Tibial nerve (tissue), 4 donors: Measurements from ENCODE around the gene ACOT11.

Experiments
- CTCF ChIP-seq, 5 experiments: fragments of 200-600 bp in 3 of 5; fragments of 450-650 bp in 2 of 5; sonication (generic) in 3 of 5; IDR thresholded peaks; one replicate each; pipeline ENCODE4 v1.5.1; 2016 to 2019; ENCODE audit warnings: antibody characterized with exemption in 5 of 5, mild to moderate bottlenecking in 3 of 5, moderate library complexity in 2 of 5
- EP300 ChIP-seq, 2 donors: sonication (generic); formaldehyde crosslinking; IDR thresholded peaks; one replicate each; pipeline ENCODE4 v1.6.1; 2017; ENCODE audit warnings: antibody characterized with exemption in 2 of 2, mild to moderate bottlenecking in 1 of 2
- POLR2A ChIP-seq, 2 donors: fragments of 450-650 bp; IDR thresholded peaks; one replicate each; pipeline ENCODE4 v1.6.1; 2017; ENCODE audit warnings: antibody characterized with exemption in 2 of 2, mild to moderate bottlenecking in 2 of 2, moderate library complexity in 2 of 2

DNA sequence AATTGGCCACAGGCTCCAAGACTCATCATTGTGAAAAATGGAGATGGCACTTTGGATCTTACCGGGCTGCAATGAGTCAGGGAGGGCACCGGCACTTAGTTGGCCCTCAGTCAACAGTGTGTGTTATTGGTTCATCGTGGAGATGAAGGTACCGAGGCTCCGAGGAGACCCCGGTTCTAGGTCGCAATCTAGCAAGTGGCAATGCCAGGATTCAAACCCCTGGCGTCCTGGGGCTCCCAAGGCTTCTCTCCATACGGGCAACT is 49.0 kb upstream of the ACOT11 start:
- no peak for TF ChIP-seq CTCF (IDR thresholded peaks at IDR 0.05)
- TF ChIP-seq POLR2A (IDR thresholded peaks at IDR 0.05): no peak
- TF ChIP-seq EP300 (IDR thresholded peaks at IDR 0.05): no peak
